UCSD-AML1 (cell line): Measurements from ENCODE around the gene RECK.
A peak's percentile ranks its signal among the peaks of the same experiment; 100 is the strongest.
"Not testable (repeated sequence)": the region's sequence is repeated elsewhere in the genome, so short reads cannot be mapped to it uniquely, and the experiment has no call there.

Source experiments
- DNase-seq: peaks from one replicate; lab custom pipeline; 2025; ENCODE audit not compliant: unreplicated experiment; lab: John Stamatoyannopoulos, UW

Gene RECK

GRCh38 chr9:36036780-36037548 is at the start of gene RECK:
Gene RECK, plus strand, starts transcription at chr9:36036913. Its CDS starts 86 bp downstream, at chr9:36036999.
- DNase-seq: peak; percentile 85

DNA sequence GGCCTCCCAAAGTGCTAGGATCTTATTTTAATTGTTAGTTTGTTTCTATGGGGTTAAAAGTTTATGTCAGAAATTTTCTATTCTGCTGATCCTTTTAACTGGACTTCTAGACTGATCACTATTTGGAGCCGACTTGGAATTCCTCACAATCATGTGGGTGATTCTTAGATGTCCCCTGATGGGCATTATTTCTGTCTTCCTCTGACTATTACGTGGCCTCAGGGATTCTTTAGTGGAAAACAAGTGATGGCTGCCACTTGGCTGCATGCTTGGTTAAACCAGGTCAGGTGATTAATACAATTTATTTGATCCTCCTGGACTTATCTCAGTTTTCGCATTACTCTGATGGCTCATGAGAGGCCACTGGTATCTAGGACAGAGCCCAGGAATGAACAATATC is 46.6 kb upstream of the RECK start:
- no peak for DNase-seq

DNA sequence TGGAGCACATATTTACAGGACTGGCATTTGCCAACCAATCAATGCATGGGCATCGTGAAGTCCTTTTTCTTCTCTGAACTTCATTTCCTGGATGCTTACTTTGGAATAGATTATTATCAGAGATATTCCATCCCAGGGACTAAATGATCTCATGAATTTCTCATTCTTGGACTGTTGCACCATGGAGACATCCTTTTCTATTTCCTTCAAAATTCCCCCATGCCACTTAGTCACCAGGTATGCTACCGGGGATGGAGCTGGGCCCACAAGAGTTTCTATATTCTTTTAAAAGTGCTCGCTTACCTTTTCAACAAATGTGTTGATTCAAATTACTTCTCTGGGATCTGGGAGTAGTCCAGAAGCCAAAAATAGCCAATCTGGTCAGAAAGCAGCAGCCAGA is 43.6 kb upstream of the RECK start:
- DNase-seq: not testable (repeated sequence)

- DNase-seq: no peak
Observed at GRCh38 chr9:35993976-35994720, 42.6 kb upstream of the RECK start.

DNA sequence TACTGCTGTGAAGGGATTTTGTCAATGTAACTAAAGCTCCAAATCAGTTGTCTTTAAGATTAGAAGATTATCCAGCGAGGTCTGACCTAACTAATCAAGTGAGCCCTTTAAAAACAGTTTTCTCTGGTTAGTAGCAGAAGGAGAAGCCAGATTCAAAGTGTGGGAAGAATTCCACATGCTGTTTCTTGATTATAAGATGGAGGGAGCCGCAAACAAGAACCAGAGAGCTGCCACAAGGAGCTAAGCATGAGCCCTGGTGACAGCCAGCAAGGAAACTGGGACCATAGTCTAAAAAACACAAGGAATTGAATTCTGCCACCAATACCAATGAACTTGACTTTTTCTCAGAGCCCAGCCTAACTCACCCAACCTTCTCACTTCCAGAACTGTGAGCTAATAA is 41.8 kb upstream of the RECK start:
- no peak for DNase-seq

DNA sequence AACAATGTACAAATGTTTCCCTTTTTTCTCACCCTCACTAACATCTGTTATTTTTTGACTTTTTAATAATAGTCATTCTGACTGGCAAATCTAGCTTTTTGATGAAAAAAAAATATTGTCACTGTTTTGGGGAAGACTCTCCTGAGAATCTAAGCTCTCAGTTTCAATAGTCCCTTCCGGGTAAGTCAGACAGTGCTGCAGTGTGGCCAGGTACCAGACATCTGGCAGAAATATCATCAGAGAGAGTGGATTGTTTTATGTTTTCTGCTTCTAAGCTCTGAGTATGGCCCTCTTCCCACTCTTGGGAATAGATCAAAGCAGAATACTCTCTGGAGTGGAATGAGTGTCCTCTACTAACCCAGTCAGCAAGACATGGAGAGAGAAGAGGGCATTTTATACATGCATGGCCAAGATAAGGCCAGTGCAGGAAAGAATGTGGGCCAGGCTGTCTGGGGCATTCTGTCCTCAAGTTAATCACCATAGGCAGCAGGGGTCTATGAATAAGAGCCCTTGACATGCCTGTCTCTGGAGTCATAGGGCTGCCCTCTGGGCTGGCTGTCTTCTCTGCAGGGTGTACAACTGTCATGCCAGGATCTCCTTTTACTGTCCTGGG is 40.2 kb upstream of the RECK start:
- DNase-seq: no peak

- not testable (repeated sequence) for DNase-seq
Observed at GRCh38 chr9:35997016-35997415, 39.7 kb upstream of the RECK start.

GRCh38 chr9:35998333-35998732 is 38.4 kb upstream of the RECK start:
- DNase-seq: no peak

DNA sequence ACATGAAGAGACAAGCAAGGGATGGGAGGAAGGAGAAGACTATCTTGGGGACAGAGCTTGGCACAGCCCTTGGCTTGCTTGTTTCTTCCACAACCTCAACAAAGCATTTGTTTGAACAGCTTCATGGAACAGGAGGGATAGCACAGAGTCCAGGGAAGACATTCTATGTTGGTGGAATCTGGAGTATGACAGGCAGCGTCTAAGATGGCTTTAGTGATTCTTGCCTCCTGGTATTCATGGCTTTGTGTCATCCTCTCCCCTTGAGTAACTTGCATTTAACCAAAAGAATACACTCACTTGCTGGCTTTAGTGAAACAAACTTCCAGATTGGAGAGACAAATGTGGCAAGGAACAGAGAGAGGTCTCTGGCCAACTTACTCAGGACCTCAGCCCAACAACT is 30.8 kb upstream of the RECK start:
- DNase-seq: no peak

DNA sequence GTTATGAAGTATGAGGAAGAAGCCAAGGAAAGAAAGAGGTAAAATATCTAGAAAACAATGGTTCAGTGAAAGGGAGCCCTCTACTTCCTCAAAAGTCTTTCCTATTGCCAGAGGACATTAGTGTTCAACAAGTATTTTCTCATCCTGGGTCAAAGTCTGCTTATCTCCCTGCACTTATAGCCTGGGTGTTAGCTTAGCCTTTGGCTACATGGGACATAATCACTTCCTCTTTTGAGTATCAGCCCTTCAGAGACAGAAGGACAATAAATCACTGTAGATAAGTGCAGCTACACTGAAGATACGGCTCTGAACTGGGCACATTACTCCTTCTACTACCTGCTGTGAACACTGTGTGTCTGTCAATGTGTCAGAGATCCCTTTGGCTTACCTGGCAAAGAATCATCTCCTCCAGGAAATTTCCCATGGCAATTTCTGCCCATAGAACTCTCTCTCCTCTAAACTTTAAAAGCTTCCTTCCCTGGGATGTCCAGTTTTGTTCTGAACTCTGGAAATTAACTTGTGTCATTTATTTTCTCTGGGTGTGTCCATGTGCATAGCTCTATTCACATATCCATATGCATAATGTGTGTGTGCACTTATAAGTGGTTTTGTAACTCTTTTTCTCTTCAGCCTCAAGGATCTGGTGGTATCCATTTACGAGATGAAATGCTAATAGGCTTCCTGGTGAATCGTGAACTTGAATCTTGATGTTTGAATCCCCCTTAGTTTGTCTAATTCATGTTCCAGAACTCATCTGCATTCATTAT is 30.0 kb upstream of the RECK start:
- no peak for DNase-seq

DNA sequence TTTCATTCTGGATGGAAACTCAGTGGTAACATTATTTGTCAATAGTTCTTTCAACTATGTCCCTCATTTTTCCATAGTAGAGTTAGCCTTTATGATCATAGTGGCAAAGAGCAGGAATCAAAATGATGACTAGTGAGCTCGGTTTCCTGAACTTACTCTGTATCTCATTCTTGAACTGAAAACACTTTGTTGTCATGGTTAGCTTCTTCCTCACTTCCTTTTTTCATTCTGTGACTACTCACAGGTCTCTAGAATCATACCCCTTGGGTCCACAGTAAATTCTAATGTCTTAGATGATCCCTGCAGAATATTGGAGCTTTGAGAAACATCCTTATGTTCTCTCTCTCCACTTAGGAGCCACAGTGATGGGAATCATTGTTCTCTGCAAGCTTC is 29.4 kb upstream of the RECK start:
- DNase-seq: no peak

DNA sequence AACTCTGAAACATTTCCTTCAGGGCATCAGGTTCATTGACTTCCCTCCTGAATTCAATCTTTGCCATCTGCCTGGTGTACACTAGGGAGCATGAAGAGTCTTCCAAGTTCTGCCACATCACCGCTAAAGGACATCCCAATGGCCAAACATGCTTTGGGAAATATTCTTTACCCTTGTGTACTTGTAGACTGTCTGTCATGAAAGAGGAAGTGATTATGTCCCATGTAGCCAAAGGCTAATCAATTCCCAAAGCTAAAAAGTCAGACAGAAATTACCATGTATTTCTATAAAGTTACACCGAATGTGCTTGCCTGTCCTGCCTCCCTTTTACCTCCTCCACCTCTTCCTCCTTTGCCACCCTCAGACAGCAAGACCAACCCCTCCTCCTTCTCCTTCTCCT is 28.9 kb upstream of the RECK start:
- DNase-seq: no peak

DNA sequence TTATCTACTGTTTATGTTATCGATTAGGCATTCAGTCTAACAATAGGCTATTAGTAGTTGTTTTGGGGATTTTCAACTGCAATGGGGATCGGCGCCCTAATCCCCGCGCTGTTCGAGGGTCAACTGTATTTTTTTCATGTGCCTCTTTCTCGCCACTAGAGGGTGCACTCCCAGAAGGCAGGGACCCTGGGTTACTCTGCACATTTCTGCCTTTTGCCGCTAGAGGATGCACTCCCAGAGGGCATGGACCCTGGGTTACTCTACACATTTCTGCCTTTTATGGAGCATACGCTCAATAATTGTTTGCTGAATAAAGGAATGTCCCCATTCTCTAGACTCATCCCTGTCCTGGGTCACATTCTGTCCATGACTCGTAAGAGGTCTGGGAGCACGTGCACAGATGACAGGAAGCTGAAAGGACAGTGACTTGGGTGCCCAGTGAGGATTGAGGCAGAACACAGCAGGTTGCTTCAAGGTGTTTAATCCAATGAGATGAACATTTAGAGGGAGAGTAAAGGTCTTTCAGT is 27.9 kb upstream of the RECK start:
- DNase-seq: peak; percentile 66

- no peak for DNase-seq
Observed at GRCh38 chr9:36011379-36011778, 25.3 kb upstream of the RECK start.

GRCh38 chr9:36017278-36017677 is 19.4 kb upstream of the RECK start:
- no peak for DNase-seq

DNA sequence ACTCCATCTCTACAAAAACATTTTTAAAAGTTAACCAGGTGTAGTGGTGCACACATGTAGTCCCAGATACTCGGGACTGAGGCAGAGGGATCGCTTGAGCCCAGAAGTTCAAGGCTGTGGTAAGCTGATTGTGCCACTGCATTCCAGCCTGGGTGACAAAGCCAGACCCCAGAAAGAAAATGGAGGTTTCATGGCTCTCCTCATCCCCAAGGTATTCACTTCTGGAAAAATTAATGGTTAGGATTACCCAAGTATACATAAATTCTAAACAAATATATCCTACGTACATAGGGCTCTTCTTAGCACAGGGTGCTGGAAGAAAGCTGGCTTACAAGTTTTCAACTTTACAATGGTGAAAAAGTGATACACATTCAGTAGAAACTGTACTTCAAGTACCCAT is 18.6 kb upstream of the RECK start:
- no peak for DNase-seq

DNA sequence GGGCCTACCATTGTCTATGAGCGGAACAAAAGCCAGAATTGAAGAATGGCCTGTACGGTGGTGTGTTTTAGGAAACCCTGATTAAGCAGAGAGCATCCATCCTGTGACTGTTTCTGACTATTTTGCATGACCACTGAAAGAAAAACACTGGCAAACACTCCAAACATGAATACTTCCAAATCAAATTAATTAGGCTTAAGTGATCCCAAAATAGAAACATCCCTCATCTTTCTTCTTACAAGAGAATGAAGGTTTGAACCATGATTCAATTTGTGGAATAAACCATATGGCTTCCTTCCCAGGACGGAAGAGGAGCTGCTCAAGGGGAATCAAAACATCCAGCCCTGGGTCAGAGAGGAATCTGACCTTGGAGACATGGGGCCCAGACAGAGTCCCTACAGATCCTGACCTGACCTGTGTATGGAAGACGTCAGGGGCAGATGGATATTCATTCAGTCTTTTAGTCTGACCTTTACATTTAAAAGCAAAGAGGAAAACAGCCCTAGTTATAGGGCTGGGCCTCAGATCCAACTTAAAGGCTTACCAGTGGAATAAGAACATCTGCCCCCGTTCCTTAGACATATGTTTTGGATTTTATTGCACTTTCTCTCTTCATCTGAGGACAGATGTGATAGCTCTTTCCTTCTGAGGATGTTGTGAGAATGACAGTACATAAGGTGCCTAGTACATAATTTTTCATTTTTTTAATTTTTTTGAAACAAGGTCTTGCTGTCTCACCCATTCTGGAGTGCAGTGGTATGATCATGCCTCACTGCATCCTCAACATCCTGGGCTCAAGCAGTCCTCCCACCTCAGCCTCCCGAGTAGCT is 17.6 kb upstream of the RECK start:
- no peak for DNase-seq

GRCh38 chr9:36021968-36022367 is 14.7 kb upstream of the RECK start:
- no peak for DNase-seq

GRCh38 chr9:36023260-36024048 is 13.3 kb upstream of the RECK start:
- DNase-seq: peak; percentile 51
